NCI-H1417 treated with DMSO at 0.1 percent for 48 hours (cell line): Measurements from ENCODE around the gene GPR135.
"Not testable (repeated sequence)": the region's sequence is repeated elsewhere in the genome, so short reads cannot be mapped to it uniquely, and the experiment has no call there.

Experiments
- DNase-seq: peaks from one replicate; lab custom pipeline; 2025; lab: John Stamatoyannopoulos, UW

Gene GPR135

DNA sequence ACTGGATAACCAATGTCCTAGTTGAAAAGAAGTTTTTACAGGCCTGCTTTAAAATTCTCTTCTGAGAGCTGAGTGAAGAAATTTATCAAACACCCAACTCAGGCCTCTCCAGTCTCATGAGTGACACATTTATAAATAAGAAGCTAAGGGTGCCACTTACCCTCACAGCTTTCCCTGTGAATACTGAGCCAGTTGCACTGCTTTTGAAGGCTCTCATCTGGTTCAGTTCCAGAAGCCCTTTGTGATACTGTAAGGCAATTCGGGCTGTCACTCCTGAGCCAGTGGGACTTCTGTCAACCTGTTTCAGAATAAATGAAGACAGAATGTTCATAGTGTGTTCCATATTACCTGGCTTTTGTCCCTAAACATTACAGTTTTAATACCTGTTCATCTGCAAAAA lies 10.5 kb upstream of the GPR135 start:
- DNase-seq = no peak

GRCh38 chr14:59474172-59474571 lies 9.0 kb upstream of the GPR135 start:
- no peak for DNase-seq

GRCh38 chr14:59464486-59465315 lies 479 bp downstream of the GPR135 start:
- DNase-seq = no peak

DNA sequence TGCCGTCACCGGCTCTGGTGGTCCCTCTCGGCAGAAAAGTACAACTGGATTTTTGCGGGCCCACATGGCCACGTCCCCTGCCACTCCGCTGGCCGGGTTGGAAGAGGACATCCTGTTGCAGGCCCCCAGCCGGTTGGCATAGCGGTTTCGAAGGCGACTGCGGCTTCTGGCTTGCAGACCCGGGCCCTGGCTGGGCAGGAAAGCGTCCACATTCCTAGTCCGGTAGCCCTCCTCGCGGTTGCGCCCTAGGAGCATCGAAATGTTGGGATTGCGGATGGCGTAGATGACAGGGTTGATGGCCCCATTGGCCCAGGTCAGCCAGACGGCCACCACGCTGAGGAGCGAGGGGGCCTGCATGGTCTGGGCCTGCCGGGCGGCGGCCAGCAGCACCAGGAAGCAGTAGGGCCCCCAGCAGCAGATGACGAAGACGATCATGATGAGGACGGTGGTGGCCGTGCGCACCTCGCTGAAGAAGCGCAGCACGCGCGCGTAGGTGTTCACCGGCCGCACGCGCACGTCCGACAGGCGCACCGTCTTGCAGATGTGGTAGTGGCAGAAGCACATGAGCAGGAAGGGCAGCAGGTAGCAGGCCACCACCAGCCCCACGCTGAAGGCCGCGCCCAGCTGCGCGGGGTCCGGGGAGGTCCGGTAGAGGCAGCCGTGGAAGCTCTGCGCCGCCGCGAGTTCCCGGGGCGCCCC lies 1.2 kb downstream of the GPR135 start:
- no peak for DNase-seq

GRCh38 chr14:59461891-59462290 lies 3.3 kb downstream of the GPR135 start:
- DNase-seq = no peak

GRCh38 chr14:59460378-59460777 lies 4.8 kb downstream of the GPR135 start:
- no peak for DNase-seq

DNA sequence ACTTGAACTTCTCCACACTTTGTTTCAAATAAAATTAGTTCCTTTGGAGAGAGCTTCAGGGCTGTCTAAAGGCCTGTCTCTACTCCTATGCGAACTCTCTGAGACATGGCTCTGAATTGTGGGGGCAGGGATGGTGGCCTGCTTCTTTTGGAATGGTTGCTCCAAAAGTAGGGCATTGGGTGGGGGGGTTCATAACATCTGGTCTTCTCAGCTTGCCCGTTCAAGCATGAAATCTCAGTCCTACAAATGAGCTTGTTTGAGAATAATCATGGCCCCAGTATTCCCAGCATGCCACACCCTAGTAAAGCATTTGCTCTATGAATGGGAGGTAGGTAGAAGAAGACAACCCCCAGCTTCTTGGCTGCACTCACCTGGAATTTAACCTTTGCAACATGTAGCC lies 6.7 kb downstream of the GPR135 start:
- DNase-seq = no peak

GRCh38 chr14:59455411-59455810 lies 9.8 kb downstream of the GPR135 start:
- DNase-seq = no peak

- no peak for DNase-seq
These were observed 11.0 kb downstream of the GPR135 start for GRCh38 chr14:59454139-59454538.

GRCh38 chr14:59451849-59452248 lies 13.3 kb downstream of the GPR135 start:
- no peak for DNase-seq

DNA sequence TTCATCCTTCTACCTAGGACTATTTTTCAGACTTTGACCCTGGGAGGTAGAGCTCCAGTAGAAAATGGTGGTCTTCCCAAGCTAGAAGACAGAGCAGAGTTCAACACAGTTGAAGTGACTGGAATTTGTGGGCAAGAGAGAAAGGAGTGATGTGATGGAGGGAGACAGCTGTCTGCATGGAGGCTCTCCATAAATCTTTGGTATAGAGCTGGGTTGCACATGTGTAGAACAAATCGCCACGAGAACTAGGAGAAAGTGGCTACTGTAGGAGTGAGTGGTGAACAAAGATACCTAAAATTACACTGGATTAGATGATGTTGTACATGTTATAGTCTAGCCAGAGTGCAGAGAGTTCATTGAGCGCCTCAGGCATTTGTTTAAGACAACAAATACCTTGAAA lies 14.5 kb downstream of the GPR135 start:
- DNase-seq = no peak

- not testable (repeated sequence) for DNase-seq
These were observed 16.5 kb downstream of the GPR135 start for GRCh38 chr14:59448673-59449072.

DNA sequence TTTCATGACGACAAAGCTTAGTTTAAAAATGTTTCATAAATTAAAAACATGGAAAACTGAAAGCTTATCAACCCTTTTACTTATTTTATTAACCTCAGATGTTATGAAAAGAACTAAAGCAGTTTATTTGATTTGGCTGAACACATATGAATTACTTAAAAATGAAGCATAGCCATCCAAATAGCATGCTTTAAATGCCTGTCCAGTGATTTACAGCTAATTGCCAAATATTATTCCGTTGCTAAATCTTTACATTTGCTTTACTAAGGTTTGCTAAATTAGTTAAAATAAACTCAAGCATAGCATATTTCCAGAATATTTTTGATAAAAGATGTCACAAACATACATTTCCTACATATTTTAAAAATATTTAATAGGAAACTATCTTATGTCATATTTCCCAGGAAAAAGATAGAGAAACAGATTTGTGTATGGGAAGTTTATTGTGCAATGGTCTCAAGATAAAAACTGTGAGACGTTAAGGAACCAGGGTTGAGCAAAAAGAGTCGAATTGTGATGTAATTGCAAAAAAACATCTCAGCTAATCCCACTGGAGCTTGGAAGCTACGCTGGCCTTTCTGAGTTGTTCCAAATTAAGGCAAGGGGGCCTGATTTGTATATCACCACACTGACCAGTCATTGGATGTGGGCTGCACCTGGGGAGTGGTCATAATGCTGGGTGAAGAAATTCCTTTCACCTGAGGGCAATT lies 25.8 kb downstream of the GPR135 start:
- DNase-seq = no peak

DNA sequence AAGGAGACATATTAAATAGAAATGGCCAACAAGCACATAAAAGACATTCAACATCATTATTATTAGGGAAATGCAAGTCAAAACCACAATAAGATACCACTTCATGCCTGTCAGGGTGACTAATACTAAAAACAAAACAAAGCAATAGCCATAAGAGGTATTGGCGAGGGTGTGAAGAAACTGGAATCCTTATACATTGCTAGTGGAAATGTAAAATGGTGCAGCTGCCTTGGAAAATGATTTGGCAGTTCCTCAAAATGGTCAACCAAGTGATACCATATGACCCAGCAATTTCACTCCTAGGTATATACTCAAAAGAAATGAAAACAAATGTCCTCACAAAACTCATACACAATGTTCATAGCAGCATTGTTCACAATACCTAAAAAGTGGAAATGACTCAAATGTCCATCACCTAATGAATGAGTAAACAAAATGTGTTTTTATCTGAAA lies 27.0 kb downstream of the GPR135 start:
- no peak for DNase-seq

GRCh38 chr14:59435987-59436386 lies 29.2 kb downstream of the GPR135 start:
- DNase-seq = no peak

- no peak for DNase-seq
These were observed 30.1 kb downstream of the GPR135 start for GRCh38 chr14:59435101-59435500.

DNA sequence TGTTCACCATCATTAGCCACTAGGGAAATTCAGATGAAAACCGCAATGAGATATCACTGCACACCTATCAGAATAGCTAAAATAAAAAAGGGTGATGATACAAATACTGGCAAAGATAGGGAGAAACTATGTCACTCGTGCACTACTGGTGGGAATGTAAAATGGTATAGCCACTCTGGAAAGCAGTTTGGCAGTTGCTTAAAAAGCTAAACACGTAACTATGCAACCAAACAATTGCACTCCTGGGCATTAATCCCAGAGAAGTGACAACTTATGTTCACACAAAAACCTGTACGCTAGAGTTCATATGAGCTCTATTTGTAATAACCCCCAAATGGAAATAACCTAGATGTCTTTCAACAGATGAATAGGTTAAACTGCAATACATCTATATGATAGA lies 35.4 kb downstream of the GPR135 start:
- no peak for DNase-seq

DNA sequence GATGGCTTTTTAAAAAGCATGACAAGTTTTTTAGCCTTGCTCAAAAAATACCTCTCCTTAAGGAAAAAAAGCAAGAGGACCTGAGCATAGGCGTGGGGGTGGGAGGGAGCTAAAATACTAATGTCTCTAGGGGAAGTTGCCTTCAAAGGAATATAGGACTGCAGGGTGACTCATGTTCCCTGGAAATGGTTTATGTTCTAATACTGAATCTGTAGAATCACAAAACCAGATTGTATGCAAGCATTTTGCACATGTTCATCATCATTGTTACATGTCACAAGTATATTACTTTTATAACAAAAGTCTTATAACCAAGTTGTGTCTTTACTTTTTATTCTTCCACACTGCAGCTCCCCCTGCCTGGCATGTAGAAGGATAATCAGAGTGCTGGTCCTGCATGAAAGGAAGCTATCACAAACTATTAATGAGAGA lies 36.6 kb downstream of the GPR135 start:
- DNase-seq = no peak

- DNase-seq = no peak
These were observed 37.3 kb downstream of the GPR135 start for GRCh38 chr14:59427653-59428580.

GRCh38 chr14:59425322-59425935 lies 39.8 kb downstream of the GPR135 start:
- no peak for DNase-seq
